Lower leg skin (tissue), 3 donors: ENCODE data around the gene EIF2S1.

Source experiments
- POLR2A ChIP-seq, 2 donors: fragments of 450-650 bp; IDR thresholded peaks; one replicate each; pipeline ENCODE4 v1.6.1; 2016 to 2017; ENCODE audit warnings: antibody characterized with exemption in 2 of 2, mild to moderate bottlenecking in 1 of 2, moderate library complexity in 1 of 2
- TF ChIP-seq, protein P1 (sequence below), 3 donors: fragments of 450-650 bp; IDR thresholded peaks; one replicate each; pipeline ENCODE4 v1.5.1; 2016; ENCODE audit warnings: antibody characterized with exemption in 3 of 3, mild to moderate bottlenecking in 3 of 3, moderate library complexity in 2 of 3

DNA sequence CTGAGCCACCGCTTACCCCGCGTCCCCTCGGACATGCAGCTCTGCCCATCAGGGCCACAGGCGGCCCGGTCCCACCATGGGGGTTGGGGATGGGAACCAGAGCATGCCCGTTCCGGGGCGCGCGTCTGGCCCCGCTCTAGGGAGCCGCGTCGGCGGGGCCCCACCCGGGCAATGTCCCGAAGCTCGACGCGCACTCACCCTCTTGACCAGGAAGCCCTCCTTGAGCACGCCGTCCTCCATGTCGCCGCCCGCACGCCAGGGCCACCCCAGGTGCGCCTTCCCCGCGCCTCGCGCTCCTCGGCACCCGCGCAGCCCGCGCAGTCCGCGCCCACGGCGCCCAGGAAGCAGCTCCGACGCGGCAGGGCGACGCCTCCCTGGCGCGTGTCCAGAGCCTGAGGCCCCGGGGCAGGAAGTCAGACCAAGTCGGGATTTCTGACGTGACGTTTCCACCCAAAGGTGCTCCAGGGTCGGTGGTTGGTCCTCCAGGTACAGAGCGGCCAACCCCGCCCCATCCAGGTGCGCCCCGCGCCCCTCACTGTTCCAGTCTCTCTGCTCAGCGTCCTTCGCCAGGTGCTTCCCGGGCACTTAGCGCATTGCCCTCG lies 51.8 kb downstream of the EIF2S1 start, which contains the start of gene PLEK2:
- TF ChIP-seq, protein P1, sequence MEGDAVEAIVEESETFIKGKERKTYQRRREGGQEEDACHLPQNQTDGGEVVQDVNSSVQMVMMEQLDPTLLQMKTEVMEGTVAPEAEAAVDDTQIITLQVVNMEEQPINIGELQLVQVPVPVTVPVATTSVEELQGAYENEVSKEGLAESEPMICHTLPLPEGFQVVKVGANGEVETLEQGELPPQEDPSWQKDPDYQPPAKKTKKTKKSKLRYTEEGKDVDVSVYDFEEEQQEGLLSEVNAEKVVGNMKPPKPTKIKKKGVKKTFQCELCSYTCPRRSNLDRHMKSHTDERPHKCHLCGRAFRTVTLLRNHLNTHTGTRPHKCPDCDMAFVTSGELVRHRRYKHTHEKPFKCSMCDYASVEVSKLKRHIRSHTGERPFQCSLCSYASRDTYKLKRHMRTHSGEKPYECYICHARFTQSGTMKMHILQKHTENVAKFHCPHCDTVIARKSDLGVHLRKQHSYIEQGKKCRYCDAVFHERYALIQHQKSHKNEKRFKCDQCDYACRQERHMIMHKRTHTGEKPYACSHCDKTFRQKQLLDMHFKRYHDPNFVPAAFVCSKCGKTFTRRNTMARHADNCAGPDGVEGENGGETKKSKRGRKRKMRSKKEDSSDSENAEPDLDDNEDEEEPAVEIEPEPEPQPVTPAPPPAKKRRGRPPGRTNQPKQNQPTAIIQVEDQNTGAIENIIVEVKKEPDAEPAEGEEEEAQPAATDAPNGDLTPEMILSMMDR (IDR thresholded peaks at IDR 0.05), result no peak
- no peak for TF ChIP-seq POLR2A (IDR thresholded peaks at IDR 0.05)
